Naive B cell (primary cell): ENCODE results near the gene FETUB. TPM values are rescaled to one million over a fixed set of nuclear protein-coding genes. Genes with fewer than 3 reads are reported as not detected.
"Not testable (repeated sequence)": the region's sequence is repeated elsewhere in the genome, so short reads cannot be mapped to it uniquely, and the experiment has no call there.

Experiments
- ATAC-seq, 2 donors: fragments of 150-1000 bp; cut with Tn5 transposase; 2 replicates each; pipeline ENCODE4 v1.10.0; 2021; ENCODE audit warnings: low read depth in 2 of 2, mild to moderate bottlenecking in 2 of 2, moderate library complexity in 2 of 2
- DNase-seq: peaks from one replicate; pipeline ENCODE4 v3.0.0; 2022
- H3K27ac Mint-ChIP-seq, 6 donors: one replicate each; pipeline ENCODE4 v1.8.0; 2020 to 2022; ENCODE audit warnings: mild to moderate bottlenecking in 6 of 6, mixed read lengths in 6 of 6, moderate library complexity in 5 of 6, inconsistent platforms in 2 of 6
- H3K27me3 Mint-ChIP-seq, 3 donors: one replicate each; pipeline ENCODE4 v1.8.0; 2021 to 2022; ENCODE audit warnings: mixed read lengths in 3 of 3, mild to moderate bottlenecking in 1 of 3
- H3K36me3 Mint-ChIP-seq, 2 donors: one replicate each; pipeline ENCODE4 v1.8.0; 2020 to 2022; ENCODE audit warnings: mixed read lengths in 2 of 2, inconsistent platforms in 1 of 2, mild to moderate bottlenecking in 1 of 2
- H3K4me1 Mint-ChIP-seq, 3 donors: one replicate each; pipeline ENCODE4 v1.8.0; 2020 to 2022; ENCODE audit warnings: mixed read lengths in 3 of 3, inconsistent platforms in 1 of 3, mild to moderate bottlenecking in 1 of 3, moderate library complexity in 1 of 3
- H3K4me3 Mint-ChIP-seq, 8 donors: one replicate each; pipeline ENCODE4 v1.8.0; 2020 to 2022; ENCODE audit warnings: mild to moderate bottlenecking in 8 of 8, mixed read lengths in 8 of 8, moderate library complexity in 8 of 8, inconsistent platforms in 2 of 8
- H3K9me3 Mint-ChIP-seq, 7 donors: one replicate each; pipeline ENCODE4 v1.8.0; 2020 to 2022; ENCODE audit warnings: mixed read lengths in 7 of 7, mild to moderate bottlenecking in 5 of 7, inconsistent platforms in 2 of 7, moderate library complexity in 1 of 7
- polyA plus RNA-seq, 6 donors: library from polyadenylated mRNA; unstranded; fragments of 300-500 nt; fragmentation: Illumina TruSeq; gene quantifications; one replicate each; pipeline ENCODE4 v1.2.3, GENCODE V29; 2021; ENCODE audit warnings: low read depth in 6 of 6

FETUB gene
- polyA plus RNA-seq, 6 donors from 2014 or later = not detected

GRCh38 chr3:186634207-186634606, 6.0 kb upstream of the FETUB start:
- H3K27ac Mint-ChIP-seq, DNase-seq, H3K4me1 Mint-ChIP-seq, ATAC-seq, H3K4me3 Mint-ChIP-seq, H3K9me3 Mint-ChIP-seq: not testable (repeated sequence)
- Mint-ChIP-seq H3K36me3 (peaks cover 0 to 11% of the 10 kb centered on the region in 2 donors), H3K27me3 (peaks cover 22 to 31% (median 29%) of the 10 kb centered on the region in 3 donors)

DNA sequence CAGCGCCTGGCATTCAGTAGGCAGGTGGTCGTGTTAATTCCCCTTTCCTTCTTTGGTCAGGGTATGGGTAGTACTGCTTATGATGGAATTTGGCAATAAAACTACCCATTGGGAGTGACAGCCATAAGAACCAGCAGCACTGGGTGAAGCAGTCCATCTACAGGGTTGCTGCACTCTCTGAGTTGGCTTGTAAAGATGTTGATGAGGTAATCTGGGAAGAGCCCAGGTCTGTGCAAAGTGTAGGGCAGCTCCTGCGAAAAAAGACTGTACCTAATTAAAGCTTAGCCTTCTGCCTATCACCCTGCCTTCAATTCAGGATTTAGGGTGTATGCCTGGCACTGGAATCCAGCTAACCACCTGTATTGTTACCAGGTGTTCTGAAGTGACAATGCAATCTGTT, 4.7 kb upstream of the FETUB start:
- Mint-ChIP-seq H3K9me3 (peaks cover 0 to 7% (median 1%) of the 10 kb centered on the region in 7 donors), H3K36me3 (peaks cover 0 to 8% of the 10 kb centered on the region in 2 donors), H3K4me1 (no peaks in the 10 kb centered on the region), H3K4me3 (peak overlapping the region in 1 of 8 donors; percentile 6), H3K27ac (no peak overlapping the region), H3K27me3 (peaks cover 17 to 25% (median 25%) of the 10 kb centered on the region in 3 donors)
- ATAC-seq (no peak), DNase-seq (no peak)

- no peaks in the 10 kb centered on the region for H3K36me3 Mint-ChIP-seq
- DNase-seq (no peak), ATAC-seq (no peak)
- no peaks in the 10 kb centered on the region for H3K4me1 Mint-ChIP-seq
- H3K27ac Mint-ChIP-seq = no peak overlapping the region
- H3K27me3 Mint-ChIP-seq = peaks cover 8 to 25% (median 21%) of the 10 kb centered on the region in 3 donors
- no peak overlapping the region for H3K4me3 Mint-ChIP-seq
- peaks cover 0 to 7% (median 1%) of the 10 kb centered on the region in 7 donors for H3K9me3 Mint-ChIP-seq
Observed at GRCh38 chr3:186636536-186636935, 3.7 kb upstream of the FETUB start.

- DNase-seq (no peak), ATAC-seq (no peak)
- Mint-ChIP-seq H3K27me3 (peaks cover 8 to 25% (median 22%) of the 10 kb centered on the region in 3 donors), H3K9me3 (peaks cover 0 to 7% (median 1%) of the 10 kb centered on the region in 7 donors), H3K27ac (no peak overlapping the region), H3K4me3 (no peak overlapping the region), H3K36me3 (no peaks in the 10 kb centered on the region), H3K4me1 (peaks cover 0 to 4% (median 0%) of the 10 kb centered on the region in 3 donors)
Observed at GRCh38 chr3:186637686-186638085, 2.5 kb upstream of the FETUB start.

GRCh38 chr3:186638259-186638658, 1.9 kb upstream of the FETUB start:
- ATAC-seq = no peak
- H3K4me3 Mint-ChIP-seq = no peak overlapping the region

GRCh38 chr3:186640473-186640818, 247 bp downstream of the FETUB start:
- Mint-ChIP-seq H3K9me3 (peaks cover 0 to 7% (median 1%) of the 10 kb centered on the region in 7 donors), H3K27ac (no peak overlapping the region), H3K4me1 (peaks cover 0 to 4% (median 0%) of the 10 kb centered on the region in 3 donors), H3K4me3 (no peak overlapping the region), H3K36me3 (no peaks in the 10 kb centered on the region), H3K27me3 (peaks cover 17 to 25% (median 19%) of the 10 kb centered on the region in 3 donors)
- no peak for ATAC-seq
- no peak for DNase-seq

More at GRCh38 chr3:186638259-186638658, 1.9 kb upstream of the FETUB start:
- Mint-ChIP-seq H3K27me3 (peaks cover 8 to 25% (median 22%) of the 10 kb centered on the region in 3 donors), H3K36me3 (no peaks in the 10 kb centered on the region), H3K4me1 (peaks cover 0 to 4% (median 0%) of the 10 kb centered on the region in 3 donors), H3K9me3 (peaks cover 0 to 7% (median 1%) of the 10 kb centered on the region in 7 donors), H3K27ac (no peak overlapping the region)
- no peak for DNase-seq

DNA sequence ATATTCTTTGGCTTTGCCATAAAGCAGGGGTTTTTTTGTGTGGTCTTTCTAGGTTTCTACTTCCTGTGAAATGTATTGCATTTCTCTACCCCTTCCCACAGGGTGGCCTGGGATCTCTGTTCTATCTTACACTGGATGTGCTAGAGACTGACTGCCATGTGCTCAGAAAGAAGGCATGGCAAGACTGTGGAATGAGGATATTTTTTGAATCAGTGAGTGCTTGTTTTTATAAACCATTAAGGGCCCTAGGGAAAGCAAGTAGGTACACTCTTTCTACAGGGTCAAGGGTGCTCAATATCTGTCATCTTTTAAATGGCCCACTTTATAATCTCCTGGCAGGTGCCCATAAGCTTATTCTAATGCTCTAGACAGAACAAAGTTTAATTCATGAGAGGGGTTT, 730 bp downstream of the FETUB start:
- H3K9me3 Mint-ChIP-seq = peaks cover 0 to 7% (median 1%) of the 10 kb centered on the region in 7 donors
- no peak overlapping the region for H3K27ac Mint-ChIP-seq
- H3K27me3 Mint-ChIP-seq = peaks cover 17 to 25% (median 19%) of the 10 kb centered on the region in 3 donors
- H3K4me3 Mint-ChIP-seq = no peak overlapping the region
- no peak for ATAC-seq
- DNase-seq = no peak
- peaks cover 0 to 4% (median 0%) of the 10 kb centered on the region in 3 donors for H3K4me1 Mint-ChIP-seq
- H3K36me3 Mint-ChIP-seq = no peaks in the 10 kb centered on the region

DNA sequence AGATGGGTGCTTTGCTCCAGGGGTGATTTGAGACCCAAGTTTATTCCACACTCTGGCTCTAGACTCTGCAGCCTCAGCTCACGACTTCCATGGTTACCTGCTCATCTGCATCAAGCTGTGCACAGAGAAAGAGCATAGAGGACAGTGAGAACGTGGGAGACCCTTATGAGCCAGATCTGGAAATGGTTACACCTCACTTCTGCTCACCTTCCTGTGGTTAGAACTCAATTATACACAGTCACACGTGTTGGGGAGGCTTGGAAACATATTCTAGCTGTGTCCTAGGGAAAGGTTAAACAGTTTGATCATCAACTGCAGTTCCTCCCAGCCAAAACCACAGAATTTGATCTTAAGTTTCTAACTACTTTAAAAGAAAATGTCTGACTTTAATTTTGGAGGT, 1.8 kb downstream of the FETUB start:
- peaks cover 0 to 7% (median 1%) of the 10 kb centered on the region in 7 donors for H3K9me3 Mint-ChIP-seq
- no peak overlapping the region for H3K27ac Mint-ChIP-seq
- no peak overlapping the region for H3K4me3 Mint-ChIP-seq
- ATAC-seq (no peak), DNase-seq (no peak)
- no peaks in the 10 kb centered on the region for H3K36me3 Mint-ChIP-seq
- H3K27me3 Mint-ChIP-seq = peaks cover 16 to 19% (median 18%) of the 10 kb centered on the region in 3 donors
- peaks cover 0 to 4% (median 0%) of the 10 kb centered on the region in 3 donors for H3K4me1 Mint-ChIP-seq

GRCh38 chr3:186643493-186643892, 3.3 kb downstream of the FETUB start:
- no peak overlapping the region for H3K4me3 Mint-ChIP-seq
- H3K27ac Mint-ChIP-seq = no peak overlapping the region
- H3K36me3 Mint-ChIP-seq = no peaks in the 10 kb centered on the region
- DNase-seq = no peak
- peaks cover 10 to 16% (median 14%) of the 10 kb centered on the region in 3 donors for H3K27me3 Mint-ChIP-seq
- peak in 1 of 2 donors; percentile 32 for ATAC-seq
- peaks cover 0 to 4% (median 0%) of the 10 kb centered on the region in 3 donors for H3K4me1 Mint-ChIP-seq
- peaks cover 0 to 7% (median 1%) of the 10 kb centered on the region in 7 donors for H3K9me3 Mint-ChIP-seq

DNA sequence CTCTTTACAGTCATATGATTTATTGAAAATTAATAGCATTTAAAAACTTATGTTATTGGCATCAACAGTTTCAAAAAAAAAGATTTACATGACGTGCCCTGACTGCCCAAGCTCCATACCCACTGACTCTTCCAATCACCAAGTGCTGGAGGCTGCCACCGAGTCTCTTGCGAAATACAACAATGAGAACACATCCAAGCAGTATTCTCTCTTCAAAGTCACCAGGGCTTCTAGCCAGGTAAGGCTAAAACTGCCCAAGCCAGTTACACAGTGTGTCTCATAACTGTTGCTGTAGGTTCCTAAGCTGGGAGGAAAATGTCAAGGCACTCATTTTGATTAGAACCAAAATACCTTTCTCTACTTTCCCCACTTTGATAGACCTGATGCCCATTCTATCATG, 4.5 kb downstream of the FETUB start:
- H3K27ac Mint-ChIP-seq = no peak overlapping the region
- H3K36me3 Mint-ChIP-seq = no peaks in the 10 kb centered on the region
- no peak for DNase-seq
- peaks cover 0 to 2% (median 0%) of the 10 kb centered on the region in 7 donors for H3K9me3 Mint-ChIP-seq
- no peak overlapping the region for H3K4me3 Mint-ChIP-seq
- peaks cover 10 to 11% (median 11%) of the 10 kb centered on the region in 3 donors for H3K27me3 Mint-ChIP-seq
- peaks cover 0 to 4% (median 0%) of the 10 kb centered on the region in 3 donors for H3K4me1 Mint-ChIP-seq
- no peak for ATAC-seq

GRCh38 chr3:186646106-186646505, 5.9 kb downstream of the FETUB start:
- DNase-seq (no peak), ATAC-seq (no peak)
- Mint-ChIP-seq H3K27ac (peak overlapping the region in 1 of 6 donors; percentile 34), H3K4me1 (peaks cover 0 to 6% (median 0%) of the 10 kb centered on the region in 3 donors), H3K4me3 (no peak overlapping the region), H3K36me3 (no peaks in the 10 kb centered on the region), H3K9me3 (no peaks in the 10 kb centered on the region), H3K27me3 (peaks cover under 1 to 11% (median 7%) of the 10 kb centered on the region in 3 donors)

DNA sequence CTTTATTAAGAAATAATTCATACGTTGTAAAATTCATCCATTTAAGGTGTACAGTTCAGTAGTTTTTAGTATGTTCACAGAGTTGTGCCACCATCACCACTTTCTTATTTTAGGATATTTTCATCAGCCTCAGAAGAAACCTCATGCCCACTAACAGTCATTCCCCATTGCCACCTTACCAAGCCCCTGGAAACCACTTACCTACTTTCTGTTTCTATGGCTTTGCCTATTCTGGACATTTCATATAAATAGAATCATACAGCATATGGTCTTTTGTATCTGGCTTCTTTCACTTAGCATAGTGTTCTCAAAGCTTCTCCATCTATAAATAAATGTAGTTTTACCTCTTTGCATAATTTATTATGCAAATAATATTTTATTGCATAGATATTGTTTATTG, 6.6 kb downstream of the FETUB start:
- H3K36me3 Mint-ChIP-seq = no peaks in the 10 kb centered on the region
- H3K9me3 Mint-ChIP-seq = no peaks in the 10 kb centered on the region
- ATAC-seq (no peak), DNase-seq (no peak)
- no peak overlapping the region for H3K4me3 Mint-ChIP-seq
- peaks cover 0 to 13% (median 0%) of the 10 kb centered on the region in 3 donors for H3K4me1 Mint-ChIP-seq
- H3K27ac Mint-ChIP-seq = no peak overlapping the region
- H3K27me3 Mint-ChIP-seq = peaks cover 0 to 11% (median 7%) of the 10 kb centered on the region in 3 donors

DNA sequence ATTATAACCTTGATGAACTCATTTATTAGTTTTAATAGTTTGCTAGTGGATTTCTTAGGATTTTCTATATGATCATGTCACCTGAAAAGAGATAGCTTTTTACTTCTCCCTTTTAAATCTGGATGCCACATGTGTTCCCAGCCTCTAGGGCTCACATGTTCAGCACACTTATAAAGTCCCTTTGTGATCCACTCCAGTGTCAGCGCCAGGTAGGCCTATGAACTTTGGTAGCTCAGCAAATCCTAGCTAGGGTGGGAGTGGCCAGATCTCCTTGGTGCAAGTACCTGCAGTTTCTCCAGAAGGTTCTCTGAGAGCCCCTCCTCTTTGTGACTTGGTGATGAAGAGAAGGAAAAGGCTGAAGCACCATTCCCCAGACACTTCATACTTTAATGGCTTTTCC, 8.7 kb downstream of the FETUB start:
- no peaks in the 10 kb centered on the region for H3K9me3 Mint-ChIP-seq
- no peak for DNase-seq
- peaks cover 0 to 11% (median 4%) of the 10 kb centered on the region in 3 donors for H3K27me3 Mint-ChIP-seq
- no peaks in the 10 kb centered on the region for H3K36me3 Mint-ChIP-seq
- no peak overlapping the region for H3K4me3 Mint-ChIP-seq
- ATAC-seq = no peak
- H3K27ac Mint-ChIP-seq = no peak overlapping the region
- H3K4me1 Mint-ChIP-seq = peaks cover 14 to 29% (median 16%) of the 10 kb centered on the region in 3 donors

DNA sequence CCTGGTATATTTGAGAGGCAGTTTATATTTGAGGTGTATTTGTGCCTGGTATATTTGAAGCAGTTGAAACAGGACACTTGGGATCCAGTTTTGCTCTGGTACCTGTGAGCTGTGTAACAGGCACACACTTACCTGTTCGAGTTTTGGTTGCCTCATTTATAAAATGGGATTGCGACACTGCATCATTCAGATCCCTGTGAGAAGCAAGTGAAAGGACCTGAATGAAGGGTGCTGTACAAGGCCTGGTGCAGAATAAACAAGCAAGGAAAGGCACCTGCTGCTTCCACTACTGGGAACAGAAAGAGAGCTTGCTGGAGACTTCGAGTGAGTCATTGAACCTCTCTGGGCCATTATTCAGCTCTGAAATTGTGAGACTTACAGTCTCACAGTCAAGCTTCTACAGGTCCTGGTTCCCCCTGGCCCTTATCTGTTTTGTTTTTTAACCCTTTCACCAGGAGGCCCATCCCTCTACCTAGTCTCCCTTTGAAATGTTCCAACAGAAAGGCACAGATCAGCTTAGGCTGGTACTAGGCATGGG, 11.5 kb downstream of the FETUB start:
- no peak for DNase-seq
- Mint-ChIP-seq H3K36me3 (no peaks in the 10 kb centered on the region), H3K27me3 (no peaks in the 10 kb centered on the region), H3K4me3 (no peak overlapping the region), H3K9me3 (peaks cover 0 to 2% (median 0%) of the 10 kb centered on the region in 7 donors), H3K4me1 (peaks cover 14 to 32% (median 18%) of the 10 kb centered on the region in 3 donors), H3K27ac (no peak overlapping the region)
- no peak for ATAC-seq
